Measurements from ENCODE around the gene MAK.
"Not testable (repeated sequence)": the region's sequence is repeated elsewhere in the genome, so short reads cannot be mapped to it uniquely, and the experiment has no call there.

- not testable (repeated sequence) for TF ChIP-seq CTCF, POLR2A (IDR thresholded peaks at IDR 0.05)
Observed at GRCh38 chr6:10814176-10814575, 24.2 kb downstream of the MAK start.

All from esophagus squamous epithelium (tissue), 4 donors.